Measurements from ENCODE around the gene SPRED3.
A peak's percentile ranks its signal among the peaks of the same experiment; 100 is the strongest.
"Not testable (repeated sequence)": the region's sequence is repeated elsewhere in the genome, so short reads cannot be mapped to it uniquely, and the experiment has no call there.

SPRED3 gene

GRCh38 chr19:38417544-38418506, 29.3 kb downstream of the SPRED3 start:
- peak; percentile 36 for DNase-seq (ENCODE audit: low spot score)

GRCh38 chr19:38420935-38421334, 32.4 kb downstream of the SPRED3 start:
- no peak for DNase-seq (ENCODE audit: low spot score)

GRCh38 chr19:38421856-38422255, 33.4 kb downstream of the SPRED3 start:
- DNase-seq (ENCODE audit: low spot score): no peak

- DNase-seq (ENCODE audit: low spot score): no peak
Measured at GRCh38 chr19:38422438-38422837, 33.9 kb downstream of the SPRED3 start.

GRCh38 chr19:38424272-38424671, 35.8 kb downstream of the SPRED3 start:
- no peak for DNase-seq (ENCODE audit: low spot score)

- DNase-seq (ENCODE audit: low spot score): no peak
Measured at GRCh38 chr19:38425222-38425809, 36.8 kb downstream of the SPRED3 start.

GRCh38 chr19:38425810-38426466, 37.4 kb downstream of the SPRED3 start, which contains the start of gene RASGRP4:
Gene RASGRP4 (minus strand): TSS chr19:38426219. CDS start chr19:38426091, 128 bp downstream.
- DNase-seq (ENCODE audit: low spot score): peak; percentile 21

GRCh38 chr19:38427035-38427677, 38.7 kb downstream of the SPRED3 start:
- DNase-seq (ENCODE audit: low spot score): not testable (repeated sequence)

GRCh38 chr19:38429055-38429810, 40.7 kb downstream of the SPRED3 start:
- DNase-seq (ENCODE audit: low spot score): no peak

- no peak for DNase-seq (ENCODE audit: low spot score)
Measured at GRCh38 chr19:38429811-38430156, 41.3 kb downstream of the SPRED3 start.

- DNase-seq (ENCODE audit: low spot score): no peak
Measured at GRCh38 chr19:38430931-38431330, 42.4 kb downstream of the SPRED3 start.

- peak; percentile 72 for DNase-seq (ENCODE audit: low spot score)
Measured at GRCh38 chr19:38433268-38433733, 44.8 kb downstream of the SPRED3 start, which contains the start of gene RYR1. Gene RYR1 (plus strand): TSS chr19:38433691. CDS start chr19:38433830, 139 bp downstream.

GRCh38 chr19:38434549-38435051, 46.1 kb downstream of the SPRED3 start:
- peak; percentile 40 for DNase-seq (ENCODE audit: low spot score)

GRCh38 chr19:38437295-38437694, 48.8 kb downstream of the SPRED3 start:
- DNase-seq (ENCODE audit: low spot score): no peak

GRCh38 chr19:38437917-38438316, 49.4 kb downstream of the SPRED3 start:
- DNase-seq (ENCODE audit: low spot score): no peak

- no peak for DNase-seq (ENCODE audit: low spot score)
Measured at GRCh38 chr19:38440592-38440991, 52.1 kb downstream of the SPRED3 start.

- DNase-seq (ENCODE audit: low spot score): no peak
Measured at GRCh38 chr19:38441657-38442348, 53.3 kb downstream of the SPRED3 start.

- no peak for DNase-seq (ENCODE audit: low spot score)
Measured at GRCh38 chr19:38442736-38443135, 54.2 kb downstream of the SPRED3 start.

- DNase-seq (ENCODE audit: low spot score): no peak
Measured at GRCh38 chr19:38443458-38443999, 55.0 kb downstream of the SPRED3 start.

- DNase-seq (ENCODE audit: low spot score): no peak
Measured at GRCh38 chr19:38444026-38444425, 55.5 kb downstream of the SPRED3 start.
